T-helper 2 cell treated with Interferon-gamma antibody and Interleukin-4, amounts not matched to agents 5 μg/mL and 100 μg/mL, for 36 hours (primary cell): ENCODE measurements around the gene CCNL2.
"Not testable (repeated sequence)": the region's sequence is repeated elsewhere in the genome, so short reads cannot be mapped to it uniquely, and the experiment has no call there.

Experiments
- DNase-seq: peaks from one replicate; pipeline ENCODE4 v3.0.0; 2021; ENCODE audit warnings: low spot score
- H3K27ac Mint-ChIP-seq: one replicate; pipeline ENCODE4 v1.8.0; 2021; ENCODE audit warnings: mild to moderate bottlenecking, mixed read lengths
- H3K27me3 Mint-ChIP-seq: one replicate; pipeline ENCODE4 v1.8.0; 2021; ENCODE audit warnings: low read depth, mixed read lengths
- H3K36me3 Mint-ChIP-seq: one replicate; pipeline ENCODE4 v1.8.0; 2021; ENCODE audit warnings: low read depth, mixed read lengths
- H3K4me1 Mint-ChIP-seq: one replicate; pipeline ENCODE4 v1.8.0; 2021; ENCODE audit warnings: low read depth, mixed read lengths
- H3K4me3 Mint-ChIP-seq: one replicate; pipeline ENCODE4 v1.8.0; 2022; ENCODE audit warnings: mild to moderate bottlenecking, moderate library complexity, mixed read lengths
- H3K9me3 Mint-ChIP-seq: one replicate; pipeline ENCODE4 v1.8.0; 2021; ENCODE audit warnings: mixed read lengths

CCNL2 gene

DNA sequence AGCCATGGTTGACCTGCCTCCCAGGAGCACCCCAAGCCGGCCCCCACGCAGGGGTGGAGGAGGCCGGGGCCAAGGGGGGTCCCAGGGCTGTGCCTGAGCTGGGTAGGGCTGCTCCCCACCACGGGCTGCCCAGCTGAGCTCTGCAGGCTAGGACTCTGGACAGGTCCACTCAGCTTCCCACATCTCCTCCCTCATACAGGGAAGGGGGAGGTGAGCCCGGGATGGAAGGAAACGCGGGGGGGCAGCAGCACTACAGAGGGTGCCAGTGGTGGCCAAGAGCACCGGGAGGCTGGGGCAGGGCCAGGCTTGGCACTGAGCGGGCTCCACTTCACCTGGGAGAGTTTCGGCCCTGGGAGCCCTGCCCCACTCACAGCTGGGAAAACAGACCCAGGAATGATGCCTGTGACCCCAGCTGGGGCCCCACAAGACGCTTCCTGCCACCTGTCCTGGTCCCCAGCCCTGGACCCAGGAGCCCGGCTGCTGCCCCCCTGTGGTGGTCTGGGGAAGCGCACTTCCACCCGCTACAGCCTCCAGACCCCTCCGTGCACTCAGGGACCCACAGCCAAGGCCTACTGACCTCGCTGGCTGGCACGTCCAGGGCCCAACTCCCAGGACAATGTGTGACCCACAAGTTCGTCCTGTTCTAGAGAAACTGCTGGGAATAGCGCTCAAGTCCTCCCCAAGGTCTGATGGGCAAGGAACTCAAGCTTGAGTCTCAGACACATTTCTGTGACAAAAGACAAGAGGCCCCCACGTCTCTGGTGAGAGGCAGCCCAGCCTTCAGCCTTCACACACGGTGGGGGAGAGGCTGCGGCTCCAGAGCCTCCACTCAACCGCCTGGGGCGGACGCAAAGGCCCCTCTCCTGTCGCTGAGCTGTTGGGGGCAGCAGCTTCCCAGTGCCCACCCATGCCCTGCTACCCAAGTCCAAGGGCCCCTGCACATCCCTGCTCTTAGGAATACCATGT is 27.1 kb downstream of the CCNL2 start:
- no peaks in the 10 kb centered on the region for H3K9me3 Mint-ChIP-seq
- DNase-seq: peak; percentile 72
- peaks cover 16% of the 10 kb centered on the region for H3K36me3 Mint-ChIP-seq
- peak overlapping the region; percentile 77 for H3K27ac Mint-ChIP-seq
- H3K27me3 Mint-ChIP-seq: no peaks in the 10 kb centered on the region
- H3K4me3 Mint-ChIP-seq: peak overlapping the region; percentile 72
- H3K4me1 Mint-ChIP-seq: peaks cover 29% of the 10 kb centered on the region

DNA sequence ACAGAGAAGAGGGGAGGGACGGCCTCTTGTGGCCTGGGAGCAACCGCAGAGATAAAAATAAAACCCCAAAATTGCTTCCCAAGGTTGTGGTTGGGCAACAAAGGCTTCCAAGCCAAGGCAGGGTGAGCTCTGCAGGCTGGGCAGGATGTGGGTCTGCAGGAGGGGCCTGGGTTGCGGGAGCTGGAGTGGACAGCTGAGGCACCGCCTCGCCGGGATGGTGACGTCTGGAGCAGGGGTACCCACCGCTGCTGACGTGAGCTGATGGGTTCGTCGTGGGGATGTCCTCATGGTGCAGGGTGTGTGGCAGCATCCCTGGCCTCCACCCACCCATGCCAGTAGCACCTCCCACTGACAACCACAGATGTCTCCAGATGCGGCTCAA is 27.8 kb downstream of the CCNL2 start:
- H3K27ac Mint-ChIP-seq: peak overlapping the region; percentile 52
- H3K27me3 Mint-ChIP-seq: no peaks in the 10 kb centered on the region
- peak overlapping the region; percentile 51 for H3K4me3 Mint-ChIP-seq
- peaks cover 16% of the 10 kb centered on the region for H3K36me3 Mint-ChIP-seq
- H3K9me3 Mint-ChIP-seq: no peaks in the 10 kb centered on the region
- peaks cover 27% of the 10 kb centered on the region for H3K4me1 Mint-ChIP-seq
- peak; percentile 58 for DNase-seq

DNA sequence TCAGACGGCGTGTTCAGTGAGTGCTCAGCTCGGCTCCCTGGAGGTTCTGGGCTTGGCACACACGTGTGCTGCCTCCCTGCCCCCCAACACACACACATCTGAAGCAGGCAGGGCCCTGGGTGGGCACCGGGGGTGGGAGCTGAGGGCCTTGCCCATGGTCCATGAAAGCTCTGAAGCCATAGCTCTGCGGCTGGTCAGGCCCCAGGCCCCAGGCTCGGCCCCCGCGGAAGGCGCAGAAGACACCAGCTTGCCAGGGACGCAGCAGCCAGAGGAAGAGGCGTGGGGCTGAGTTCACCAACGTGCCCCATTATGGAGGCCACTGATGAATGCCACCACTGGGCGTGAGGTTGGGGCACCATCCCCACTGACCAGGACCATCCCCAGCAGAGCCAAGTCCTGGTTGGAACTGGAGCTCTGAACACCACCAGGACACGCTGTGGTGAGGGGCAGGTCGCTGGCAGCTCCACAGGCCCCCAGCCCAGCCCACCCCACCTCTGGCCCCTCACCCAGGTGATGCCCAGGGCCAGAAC is 28.3 kb downstream of the CCNL2 start:
- Mint-ChIP-seq H3K27me3 (no peaks in the 10 kb centered on the region), H3K4me1 (peaks cover 24% of the 10 kb centered on the region), H3K27ac (peak overlapping the region; percentile 52), H3K4me3 (no peak overlapping the region), H3K36me3 (peaks cover 16% of the 10 kb centered on the region), H3K9me3 (no peaks in the 10 kb centered on the region)
- no peak for DNase-seq

DNA sequence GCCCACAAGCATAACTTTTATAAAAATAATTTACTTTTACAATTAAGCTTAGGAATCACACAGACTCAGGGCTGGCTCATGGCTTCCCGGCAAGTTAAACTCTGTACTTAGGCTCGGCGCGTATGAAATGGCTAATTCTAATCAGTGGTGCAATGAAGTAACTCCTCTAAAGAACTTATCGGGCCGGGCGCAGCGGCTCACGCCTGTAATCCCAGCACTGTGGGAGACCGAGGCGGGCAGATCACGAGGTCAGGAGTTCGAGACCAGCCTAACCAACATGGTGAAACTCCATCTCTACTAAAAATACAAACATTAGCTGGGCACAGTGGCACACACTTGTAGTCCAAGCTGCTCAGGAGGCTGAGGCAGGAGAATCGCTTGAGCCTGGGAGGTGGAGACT is 29.0 kb downstream of the CCNL2 start:
- peak overlapping the region; percentile 21 for H3K4me3 Mint-ChIP-seq
- not testable (repeated sequence) for H3K27me3 Mint-ChIP-seq, H3K27ac Mint-ChIP-seq, DNase-seq, H3K9me3 Mint-ChIP-seq
- peaks cover 13% of the 10 kb centered on the region for H3K36me3 Mint-ChIP-seq
- H3K4me1 Mint-ChIP-seq: peaks cover 24% of the 10 kb centered on the region

DNA sequence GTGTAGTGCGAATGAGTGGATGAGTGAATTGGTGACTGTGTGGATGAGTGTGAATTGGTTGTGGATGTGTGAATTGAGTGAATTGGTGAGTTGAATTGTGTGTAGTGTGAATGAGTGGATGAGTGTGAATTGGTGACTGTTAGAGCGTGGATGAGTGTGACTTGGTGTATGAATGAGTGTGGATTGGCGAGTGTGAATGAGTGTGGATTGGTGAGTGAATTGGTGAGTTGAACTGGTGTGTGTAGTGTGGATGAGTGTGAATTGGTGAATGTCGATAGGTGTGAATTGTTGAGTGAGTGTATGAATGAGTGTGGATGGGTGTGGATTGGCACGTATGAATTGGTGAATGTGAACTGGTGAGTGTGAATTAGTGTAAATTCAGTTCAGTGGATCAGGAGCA is 31.8 kb downstream of the CCNL2 start:
- H3K27me3 Mint-ChIP-seq: peaks cover 2% of the 10 kb centered on the region
- H3K27ac Mint-ChIP-seq: no peak overlapping the region
- peaks cover 17% of the 10 kb centered on the region for H3K4me1 Mint-ChIP-seq
- H3K9me3 Mint-ChIP-seq: no peaks in the 10 kb centered on the region
- peaks cover 2% of the 10 kb centered on the region for H3K36me3 Mint-ChIP-seq
- H3K4me3 Mint-ChIP-seq: no peak overlapping the region
- DNase-seq: no peak

DNA sequence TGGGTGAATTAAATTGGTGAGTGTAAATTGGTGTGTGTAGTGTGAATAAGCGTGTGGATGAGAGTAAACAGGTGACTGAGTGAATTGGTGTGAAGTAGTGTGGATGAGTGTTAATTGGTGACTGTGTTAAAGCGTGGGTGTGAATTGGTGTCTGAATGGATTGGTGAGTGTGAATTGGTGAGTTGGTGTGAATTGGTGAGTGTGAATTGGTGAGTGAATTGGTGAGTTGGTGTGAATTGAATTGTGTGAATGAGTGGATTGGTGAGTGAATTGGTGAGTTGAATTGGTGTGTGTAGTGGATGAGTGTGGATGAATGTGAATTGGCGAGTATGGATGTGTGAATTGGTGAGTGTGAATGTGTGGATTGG is 32.5 kb downstream of the CCNL2 start:
- Mint-ChIP-seq H3K9me3 (no peaks in the 10 kb centered on the region), H3K4me1 (peaks cover 19% of the 10 kb centered on the region), H3K36me3 (no peaks in the 10 kb centered on the region), H3K27ac (no peak overlapping the region), H3K27me3 (peaks cover 6% of the 10 kb centered on the region), H3K4me3 (no peak overlapping the region)
- DNase-seq: no peak

DNA sequence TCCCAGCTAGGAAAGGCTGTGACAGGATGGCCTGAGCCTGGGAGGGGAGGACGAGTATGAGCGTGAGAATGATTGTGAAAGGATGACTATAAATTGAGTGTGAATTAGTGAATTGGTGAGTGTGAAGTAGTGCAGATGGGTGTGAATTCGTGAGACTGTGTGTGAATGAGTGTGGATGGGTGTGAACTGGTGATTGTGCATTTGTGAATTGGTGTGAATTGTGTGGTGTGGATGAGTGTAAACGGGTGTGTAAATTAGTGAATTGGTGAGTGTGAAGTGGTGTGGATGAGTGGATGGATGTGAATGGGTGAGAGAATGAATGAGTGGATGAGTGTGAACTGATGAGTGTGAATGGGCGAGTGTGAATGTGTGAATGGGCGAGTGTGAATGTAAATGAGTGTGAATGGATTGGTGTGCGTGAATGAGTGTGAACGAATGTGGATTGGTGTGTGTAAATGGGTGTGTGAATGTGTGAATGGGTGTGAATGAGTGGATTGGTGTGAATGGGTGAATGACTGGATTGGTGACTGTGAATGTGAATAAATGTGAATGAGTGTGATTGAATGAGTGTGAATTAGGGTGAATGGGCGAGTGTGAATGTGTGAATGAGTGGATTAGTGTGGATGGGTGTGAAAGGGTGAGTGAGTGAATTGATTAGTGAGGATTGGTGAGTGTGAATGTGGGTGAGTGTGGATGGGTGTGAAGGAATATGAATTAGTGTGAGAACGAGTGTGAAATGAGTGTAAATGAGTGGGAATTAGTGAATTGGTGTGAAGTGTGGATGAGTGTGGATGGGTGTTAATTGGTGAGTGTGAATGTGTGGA is 33.0 kb downstream of the CCNL2 start:
- no peak overlapping the region for H3K27ac Mint-ChIP-seq
- peaks cover 14% of the 10 kb centered on the region for H3K4me1 Mint-ChIP-seq
- peaks cover 7% of the 10 kb centered on the region for H3K27me3 Mint-ChIP-seq
- no peak for DNase-seq
- H3K9me3 Mint-ChIP-seq: no peaks in the 10 kb centered on the region
- H3K4me3 Mint-ChIP-seq: no peak overlapping the region
- no peaks in the 10 kb centered on the region for H3K36me3 Mint-ChIP-seq

DNA sequence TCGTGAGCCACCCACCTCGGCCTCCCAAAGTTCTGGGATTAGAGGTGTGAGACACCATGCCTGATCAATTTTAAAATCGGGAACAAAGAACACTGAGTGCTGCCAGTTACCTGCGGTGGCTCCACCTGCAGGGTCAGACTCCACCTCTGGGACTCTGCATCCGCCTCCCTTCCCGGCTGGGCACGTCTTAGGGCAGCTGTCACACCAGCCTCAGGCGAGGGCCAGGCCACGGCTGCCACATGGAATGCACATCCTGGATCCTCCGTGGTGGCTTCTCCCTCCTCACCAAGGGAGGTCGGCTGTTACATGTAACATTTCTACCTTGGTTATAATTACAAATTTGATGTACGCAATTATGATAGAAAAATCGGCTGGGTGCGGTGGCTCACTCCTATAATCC is 34.9 kb downstream of the CCNL2 start:
- DNase-seq: no peak
- Mint-ChIP-seq H3K4me1 (peaks cover 11% of the 10 kb centered on the region), H3K27me3 (peaks cover 13% of the 10 kb centered on the region), H3K27ac (no peak overlapping the region), H3K36me3 (no peaks in the 10 kb centered on the region), H3K4me3 (no peak overlapping the region), H3K9me3 (no peaks in the 10 kb centered on the region)

DNA sequence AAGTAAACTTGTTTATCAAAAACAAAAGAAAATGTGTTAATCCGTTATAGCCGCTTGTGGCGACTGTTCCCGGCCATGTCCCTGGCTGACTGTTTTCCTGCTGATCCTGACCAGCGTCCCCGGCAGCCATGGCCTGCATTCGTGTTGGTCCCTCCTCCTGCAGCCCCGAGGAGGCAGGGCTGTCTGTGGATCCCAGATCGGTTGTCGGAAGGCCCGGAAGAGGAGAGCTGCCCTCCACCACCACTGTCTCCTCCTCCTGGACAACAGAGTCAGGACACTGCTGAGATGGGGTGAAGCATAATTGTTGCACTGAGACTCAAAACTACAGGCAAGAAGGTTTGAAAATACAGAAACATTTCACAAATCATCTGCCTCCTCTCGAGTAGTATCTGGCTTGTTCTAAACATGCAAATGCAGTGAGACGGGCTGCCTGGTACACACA is 37.1 kb downstream of the CCNL2 start:
- H3K27me3 Mint-ChIP-seq: peaks cover 18% of the 10 kb centered on the region
- H3K4me3 Mint-ChIP-seq: no peak overlapping the region
- no peak overlapping the region for H3K27ac Mint-ChIP-seq
- DNase-seq: no peak
- H3K36me3 Mint-ChIP-seq: no peaks in the 10 kb centered on the region
- H3K4me1 Mint-ChIP-seq: peaks cover 13% of the 10 kb centered on the region
- H3K9me3 Mint-ChIP-seq: no peaks in the 10 kb centered on the region

DNA sequence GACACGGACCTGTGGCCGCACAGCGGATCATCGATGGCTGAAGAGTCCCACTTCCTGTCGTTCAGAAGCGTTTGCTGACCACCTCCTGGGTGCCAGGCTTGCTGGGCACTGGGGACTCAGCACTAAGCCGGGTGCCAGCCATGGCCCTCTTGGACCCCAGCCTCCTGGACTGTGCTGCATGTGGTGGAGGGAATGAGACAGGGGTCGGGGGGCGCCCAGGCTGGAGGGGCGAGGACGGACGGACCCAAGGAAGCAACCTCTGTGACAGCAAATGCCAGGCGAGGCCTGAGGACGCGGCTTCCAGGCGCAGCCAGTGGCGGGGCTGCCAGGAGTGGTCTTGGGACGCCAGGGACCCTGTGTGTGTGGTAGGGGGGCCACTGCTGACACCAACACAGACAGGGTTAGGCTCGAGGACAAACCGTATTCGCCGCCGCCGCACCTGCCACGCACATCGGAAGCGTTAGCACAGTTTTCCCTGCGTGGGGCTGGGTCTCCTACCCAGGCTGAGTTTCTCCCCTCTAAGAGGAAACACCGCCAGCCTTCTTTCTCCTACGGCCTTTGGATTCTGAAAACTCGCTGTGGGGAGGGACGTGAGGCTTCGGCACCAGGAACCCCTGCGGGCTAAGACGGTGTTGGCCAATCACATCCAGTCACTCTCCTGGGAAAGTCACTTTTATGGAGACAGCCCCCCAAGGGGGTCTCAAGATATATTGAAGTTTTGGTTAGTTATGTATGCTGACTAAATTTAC is 37.7 kb downstream of the CCNL2 start:
- H3K4me1 Mint-ChIP-seq: peaks cover 13% of the 10 kb centered on the region
- no peaks in the 10 kb centered on the region for H3K36me3 Mint-ChIP-seq
- H3K4me3 Mint-ChIP-seq: no peak overlapping the region
- DNase-seq: no peak
- H3K9me3 Mint-ChIP-seq: no peaks in the 10 kb centered on the region
- no peak overlapping the region for H3K27ac Mint-ChIP-seq
- peaks cover 18% of the 10 kb centered on the region for H3K27me3 Mint-ChIP-seq

DNA sequence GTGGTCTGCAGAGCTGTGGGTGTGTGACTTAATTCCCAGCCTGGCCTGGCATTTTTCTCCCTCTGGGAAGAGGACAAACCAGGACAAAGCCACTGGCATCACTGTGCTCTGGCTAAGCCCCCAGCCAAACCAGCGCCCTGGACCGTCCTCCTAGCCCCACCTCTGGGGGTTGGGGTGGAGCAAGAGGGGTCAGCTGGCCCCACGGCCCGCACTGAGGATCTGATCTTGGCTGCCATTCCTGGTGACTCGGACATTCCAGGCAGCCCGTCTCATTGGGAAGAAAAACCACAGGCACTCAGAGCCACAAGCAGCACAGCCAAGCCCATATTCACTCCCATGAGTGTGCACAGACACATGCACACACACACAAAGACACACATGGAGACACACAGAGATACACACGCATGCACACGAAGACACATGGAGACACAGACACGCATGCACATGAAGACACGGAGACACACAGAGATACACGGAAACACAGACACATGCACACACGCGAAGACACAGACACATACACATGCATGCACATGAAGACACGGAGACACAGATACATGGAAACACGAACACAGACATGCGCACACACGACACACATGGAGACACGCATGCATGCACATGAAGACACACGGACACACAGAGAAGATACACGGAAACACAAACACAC is 38.5 kb downstream of the CCNL2 start:
- H3K27ac Mint-ChIP-seq: no peak overlapping the region
- H3K9me3 Mint-ChIP-seq: no peaks in the 10 kb centered on the region
- H3K4me3 Mint-ChIP-seq: no peak overlapping the region
- no peaks in the 10 kb centered on the region for H3K36me3 Mint-ChIP-seq
- DNase-seq: no peak
- peaks cover 18% of the 10 kb centered on the region for H3K27me3 Mint-ChIP-seq
- H3K4me1 Mint-ChIP-seq: peaks cover 13% of the 10 kb centered on the region

DNA sequence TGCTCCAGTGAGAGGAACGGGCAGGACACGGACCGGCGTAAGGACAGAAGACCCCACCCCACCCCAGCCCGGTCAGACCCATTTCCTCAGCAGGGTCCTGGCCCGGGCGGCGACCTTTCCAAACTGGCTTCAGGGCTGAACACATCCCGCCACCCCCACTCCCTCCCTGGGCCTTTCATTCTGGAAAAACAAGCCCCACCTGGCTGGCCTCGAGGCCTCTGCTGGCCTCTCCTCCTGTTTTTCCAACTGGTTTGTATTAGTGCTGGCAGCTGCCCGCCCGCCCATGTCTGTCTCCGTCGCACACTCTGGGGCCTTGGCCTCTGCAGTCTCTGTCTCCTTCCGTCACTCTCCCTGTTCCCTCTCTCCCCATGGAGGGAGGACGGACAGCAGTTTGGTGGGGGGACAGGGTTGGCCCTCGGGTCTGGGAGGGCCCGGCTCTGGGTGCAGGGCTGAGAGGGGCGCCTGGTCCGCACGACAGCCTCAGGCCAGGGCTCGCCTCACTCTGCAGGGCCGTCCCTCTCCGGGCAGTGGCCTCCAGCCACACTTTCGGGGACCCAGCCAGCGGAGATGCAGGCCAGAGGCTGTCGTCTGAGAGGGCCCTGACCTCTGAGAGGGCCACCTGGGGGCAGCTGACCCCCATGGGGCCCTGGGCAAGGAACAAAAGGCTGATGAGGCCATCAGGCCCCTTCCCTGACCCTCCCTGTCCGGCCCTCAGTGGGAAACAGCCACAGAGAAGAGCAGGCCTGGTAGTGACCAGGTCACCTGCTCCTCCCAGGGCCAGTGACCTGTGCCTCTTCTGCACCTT is 39.3 kb downstream of the CCNL2 start:
- no peak for DNase-seq
- H3K27me3 Mint-ChIP-seq: peaks cover 18% of the 10 kb centered on the region
- H3K27ac Mint-ChIP-seq: no peak overlapping the region
- H3K4me1 Mint-ChIP-seq: peaks cover 13% of the 10 kb centered on the region
- H3K9me3 Mint-ChIP-seq: no peaks in the 10 kb centered on the region
- H3K4me3 Mint-ChIP-seq: no peak overlapping the region
- no peaks in the 10 kb centered on the region for H3K36me3 Mint-ChIP-seq
